Esophagus muscularis mucosa (tissue), 4 donors: ENCODE measurements around the gene DCLK2. TPM values are rescaled to one million over a fixed set of nuclear protein-coding genes. Genes with fewer than 3 reads are reported as not detected.

Experiments used
- DNase-seq: peaks from one replicate; pipeline ENCODE4 v3.0.0-alpha.2; 2017; ENCODE audit errors: extremely low spot score
- H3K27ac ChIP-seq, 4 donors: fragments of 200-600 bp; sonication (generic); replicated peaks in 1 of 4; 1 replicate in 3 of 4; 2 replicates in 1 of 4; pipeline ENCODE4 v1.5.1; 2016 to 2019; ENCODE audit warnings: mild to moderate bottlenecking in 1 of 4
- H3K27me3 ChIP-seq, 4 donors: fragments of 200-600 bp; sonication (generic); one replicate each; pipeline versions ENCODE4 v1.5.1 to v1.6.0; 2016 to 2019
- H3K36me3 ChIP-seq, 4 donors: fragments of 200-600 bp; sonication (generic); one replicate each; pipeline ENCODE4 v1.5.1; 2016 to 2019
- H3K4me1 ChIP-seq, 4 donors: fragments of 200-600 bp; sonication (generic); one replicate each; pipeline ENCODE4 v1.5.1; 2016 to 2019
- H3K4me3 ChIP-seq, 4 donors: fragments of 200-600 bp; sonication (generic); 1 replicate in 2 of 4; 2 replicates in 2 of 4; pipeline ENCODE4 v1.5.1; 2016 to 2019; ENCODE audit warnings: mild to moderate bottlenecking in 4 of 4, moderate library complexity in 1 of 4
- H3K9me3 ChIP-seq, 4 donors: fragments of 200-600 bp; sonication (generic); 1 replicate in 3 of 4; 2 replicates in 1 of 4; pipeline ENCODE4 v1.5.1; 2016 to 2019
- CTCF ChIP-seq, 3 experiments: fragments of 200-600 bp in 2 of 3; fragments of 450-650 bp in 1 of 3; sonication (generic) in 2 of 3; IDR thresholded peaks; one replicate each; pipeline ENCODE4 v1.5.1; 2017 to 2019; ENCODE audit warnings: antibody characterized with exemption in 3 of 3, mild to moderate bottlenecking in 2 of 3, moderate library complexity in 1 of 3
- EP300 ChIP-seq: sonication (generic); formaldehyde crosslinking; IDR thresholded peaks from one replicate; pipeline ENCODE4 v1.6.1; 2017; ENCODE audit warnings: antibody characterized with exemption
- POLR2A ChIP-seq: fragments of 450-650 bp; IDR thresholded peaks from one replicate; pipeline ENCODE4 v1.6.1; 2017; ENCODE audit warnings: antibody characterized with exemption, moderate library complexity, mild to moderate bottlenecking, low read depth
- POLR2AphosphoS5 ChIP-seq, 2 donors: sonication (generic); formaldehyde crosslinking; IDR thresholded peaks; one replicate each; pipeline ENCODE4 v1.6.1; 2017; ENCODE audit warnings: antibody characterized with exemption in 2 of 2
- WGBS: methylation state at CpG from one replicate; pipeline ENCODE4 v1.1.5; 2018; 5-methylcytosine and 5-hydroxymethylcytosine counted together
- intact Hi-C: fragments of 100-400 bp; cut with DNase I; formaldehyde crosslinking; loops from one replicate; pipeline ENCODE4 v1.15.1; 2023
- total RNA-seq, 4 donors: library from RNA; depleted of rRNA; stranded (reverse); fragments of >200 nt; gene quantifications; one replicate each; pipeline versions ENCODE4 v1.1.0 to v1.2.1, GENCODE V29; 2016

The DCLK2 gene
- total RNA-seq, 4 donors from 2014 or later, result 15.4 to 29.3 (median 19.3) TPM

- WGBS, result 39% methylated on average over 6 of the region's 6 CpGs
- peaks cover 12 to 30% (median 28%) of the 10 kb centered on the region in 4 donors for H3K4me1 ChIP-seq
- H3K9me3 ChIP-seq, result no peaks in the 10 kb centered on the region
- peaks cover 0 to 33% (median 23%) of the 10 kb centered on the region in 4 donors for H3K36me3 ChIP-seq
- TF ChIP-seq POLR2AphosphoS5 (IDR thresholded peaks at IDR 0.05) (peak in 1 of 2 donors; percentile 27), EP300 (no peak), POLR2A (no peak)
- intact Hi-C loops, result no loop called here
- no peak for DNase-seq
- no peaks in the 10 kb centered on the region for H3K27me3 ChIP-seq
- H3K4me3 ChIP-seq, result no peak overlapping the region
- peak overlapping the region in 3 of 4 donors; percentile 66 to 78 (median 72) for H3K27ac ChIP-seq
These were observed 159.0 kb downstream of the DCLK2 start for GRCh38 chr4:150237110-150237872.

GRCh38 chr4:150238591-150238990, 160.3 kb downstream of the DCLK2 start:
- no peak for TF ChIP-seq EP300
- no peak for TF ChIP-seq POLR2AphosphoS5 (IDR thresholded peaks at IDR 0.05)
- TF ChIP-seq POLR2A, result no peak
- TF ChIP-seq CTCF (IDR thresholded peaks at IDR 0.05), result no peak
- no peak for DNase-seq
- intact Hi-C loops, result no loop called here
- no peak overlapping the region for H3K27ac ChIP-seq
- H3K36me3 ChIP-seq, result peaks cover 0 to 22% (median 12%) of the 10 kb centered on the region in 4 donors
- WGBS, result 100% methylated on average over 1 of the region's 1 CpG
- H3K27me3 ChIP-seq, result no peaks in the 10 kb centered on the region
- H3K4me3 ChIP-seq, result no peak overlapping the region
- peaks cover 9 to 28% (median 27%) of the 10 kb centered on the region in 4 donors for H3K4me1 ChIP-seq
- no peaks in the 10 kb centered on the region for H3K9me3 ChIP-seq

GRCh38 chr4:150240011-150240410, 161.8 kb downstream of the DCLK2 start:
- TF ChIP-seq CTCF (IDR thresholded peaks at IDR 0.05), result no peak
- no peak for TF ChIP-seq POLR2A
- no peak for TF ChIP-seq EP300
- no peak for TF ChIP-seq POLR2AphosphoS5 (IDR thresholded peaks at IDR 0.05)
- H3K9me3 ChIP-seq, result no peaks in the 10 kb centered on the region
- no peak for DNase-seq
- intact Hi-C loops, result no loop called here
- H3K4me1 ChIP-seq, result peaks cover 9 to 28% (median 27%) of the 10 kb centered on the region in 4 donors
- no peak overlapping the region for H3K4me3 ChIP-seq
- peaks cover 0 to 10% (median 2%) of the 10 kb centered on the region in 4 donors for H3K36me3 ChIP-seq
- no peak overlapping the region for H3K27ac ChIP-seq
- H3K27me3 ChIP-seq, result no peaks in the 10 kb centered on the region

- WGBS, result 48% methylated on average over 6 of the region's 6 CpGs
- Histone ChIP-seq H3K36me3 (peaks cover 0 to 17% (median 5%) of the 10 kb centered on the region in 4 donors), H3K4me3 (no peak overlapping the region), H3K9me3 (no peaks in the 10 kb centered on the region), H3K27me3 (no peaks in the 10 kb centered on the region), H3K4me1 (peaks cover 0 to under 1% (median 0%) of the 10 kb centered on the region in 4 donors), H3K27ac (peak overlapping the region in 1 of 4 donors; percentile 13)
- intact Hi-C loops, result loop anchor here (2.0 kb wide), 1 partner anchor 244 kb away; no protein-coding TSS in a partner anchor
- TF ChIP-seq EP300 (no peak), POLR2A (no peak), CTCF (IDR thresholded peaks at IDR 0.05) (peak; percentile 80 to 92 (median 83)), POLR2AphosphoS5 (IDR thresholded peaks at IDR 0.05) (no peak)
- peak; percentile 68 for DNase-seq
These were observed 164.7 kb downstream of the DCLK2 start for GRCh38 chr4:150242820-150243458.

- no peak for TF ChIP-seq EP300
- TF ChIP-seq POLR2A, result no peak
- Histone ChIP-seq H3K4me3 (no peak overlapping the region), H3K4me1 (no peaks in the 10 kb centered on the region), H3K27me3 (no peaks in the 10 kb centered on the region), H3K9me3 (no peaks in the 10 kb centered on the region), H3K27ac (no peak overlapping the region), H3K36me3 (peaks cover 0 to 27% (median 12%) of the 10 kb centered on the region in 4 donors)
- DNase-seq, result no peak
- intact Hi-C loops, result loop anchor here (2.0 kb wide), 1 partner anchor 245 kb away; no protein-coding TSS in a partner anchor
- 84% methylated on average over 2 of the region's 2 CpGs for WGBS
These were observed 165.7 kb downstream of the DCLK2 start for GRCh38 chr4:150243932-150244331.
